Spleen (tissue), 7 donors: ENCODE data around the gene GATA3.

Experiments used
- CTCF ChIP-seq, 11 experiments: fragments of 200-600 bp in 7 of 11; fragments of 450-650 bp in 4 of 11; sonication (generic) in 4 of 11; IDR thresholded peaks in 8 of 11; conservative IDR thresholded peaks in 3 of 11; 1 replicate in 7 of 11; 2 replicates in 4 of 11; pipeline versions ENCODE4 v1.4.0 to v1.8.0; 2016 to 2021; ENCODE audit warnings: antibody characterized with exemption in 11 of 11, inconsistent platforms in 4 of 11, mild to moderate bottlenecking in 1 of 11
- POLR2A ChIP-seq, 3 donors: fragments of 450-650 bp; IDR thresholded peaks; one replicate each; pipeline ENCODE4 v1.5.1; 2017; ENCODE audit warnings: antibody characterized with exemption in 3 of 3, mild to moderate bottlenecking in 1 of 3
- POLR2AphosphoS5 ChIP-seq, 3 donors: sonication (generic); formaldehyde crosslinking; IDR thresholded peaks; one replicate each; pipeline ENCODE4 v1.5.1; 2017; ENCODE audit warnings: antibody characterized with exemption in 3 of 3
- donor health status: DM: no; HTN: no; CAD: no; lungs with moderate emphysema.
- donor health status: DM: no; HTN: no; CAD: no.
- donor health status: DM: no; HTN: no; CAD: no.

GRCh38 chr10:8049045-8049864 lies 5.2 kb upstream of the GATA3 start:
- TF ChIP-seq CTCF (IDR thresholded peaks at IDR 0.05 in 8 of 11, conservative IDR thresholded peaks at IDR 0.05 in 3 of 11) (no peak), POLR2AphosphoS5 (IDR thresholded peaks at IDR 0.05) (no peak), POLR2A (IDR thresholded peaks at IDR 0.05) (no peak)
